ENCODE results near the gene ANXA6. TPM values are rescaled to one million over a fixed set of nuclear protein-coding genes. Genes with fewer than 3 reads are reported as not detected.

The ANXA6 gene
- total RNA-seq, 1 experiment from 2014 or later, result 98.7 TPM

DNA sequence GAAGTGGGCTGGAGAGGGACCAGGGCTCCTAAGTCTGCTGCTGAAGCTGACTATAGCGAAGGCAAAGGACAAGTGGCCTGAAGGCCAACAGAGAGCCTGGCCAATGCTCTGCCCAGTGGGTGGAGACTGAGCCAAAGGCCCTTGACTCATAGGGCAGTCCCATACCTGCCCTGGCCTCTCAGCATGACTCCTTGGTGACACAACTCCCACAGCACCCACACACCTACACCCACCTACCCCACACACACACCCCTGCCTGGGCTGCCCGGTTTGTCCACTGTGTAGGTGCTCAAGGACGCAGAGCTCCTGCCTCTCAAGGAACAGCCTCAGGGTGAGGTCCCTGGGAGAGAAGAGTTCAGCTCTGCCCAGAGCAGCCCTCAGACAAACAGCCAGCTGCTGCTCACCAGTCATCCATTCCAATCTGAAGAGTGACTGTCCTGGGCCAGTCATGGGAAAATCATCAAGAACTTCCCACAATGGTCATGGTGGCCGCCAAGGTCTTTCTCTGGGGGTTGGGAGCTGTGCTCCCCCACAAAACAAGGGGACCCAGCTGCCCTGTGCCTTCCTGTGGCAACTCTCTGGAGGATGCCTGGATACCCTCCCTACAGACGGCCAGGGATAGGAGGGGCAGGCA, 81.8 kb downstream of the ANXA6 start:
- Mint-ChIP-seq H3K4me3 (no peak overlapping the region), H3K4me1 (peaks cover 9 to 14% of the 10 kb centered on the region in 2 experiments), H3K27ac (no peak overlapping the region; a peak in 1 of 7 replicates), H3K9me3 (no peaks in the 10 kb centered on the region), H3K36me3 (ENCODE audit: insufficient read depth in 1 of 3, low read depth in 3 of 3) (no peaks in the 10 kb centered on the region; a peak in 2 of 7 replicates), H3K27me3 (ENCODE audit: low read depth) (no peaks in the 10 kb centered on the region; the same call in 1 of the 2 replicates)
- no peak overlapping the region for H4K5ac ChIP-seq (ENCODE audit: insufficient read length, low read depth, low read length)
- no peak overlapping the region for H3K4ac ChIP-seq (ENCODE audit: low read depth, low read length)
- H2BK12ac ChIP-seq (ENCODE audit: insufficient read length, low read depth, low read length), result no peak overlapping the region
- H3K23ac ChIP-seq (ENCODE audit: insufficient read length, low read depth, low read length), result no peak overlapping the region
- H2BK120ac ChIP-seq (ENCODE audit: low read depth, low read length, poor library complexity, severe bottlenecking), result no peak overlapping the region
- no peaks in the 10 kb centered on the region for H4K20me1 ChIP-seq (ENCODE audit: control insufficient read depth, insufficient read depth, insufficient read length)
- no peak overlapping the region for H2BK5ac ChIP-seq (ENCODE audit: insufficient read length, low read length)
- TF ChIP-seq, protein P1, sequence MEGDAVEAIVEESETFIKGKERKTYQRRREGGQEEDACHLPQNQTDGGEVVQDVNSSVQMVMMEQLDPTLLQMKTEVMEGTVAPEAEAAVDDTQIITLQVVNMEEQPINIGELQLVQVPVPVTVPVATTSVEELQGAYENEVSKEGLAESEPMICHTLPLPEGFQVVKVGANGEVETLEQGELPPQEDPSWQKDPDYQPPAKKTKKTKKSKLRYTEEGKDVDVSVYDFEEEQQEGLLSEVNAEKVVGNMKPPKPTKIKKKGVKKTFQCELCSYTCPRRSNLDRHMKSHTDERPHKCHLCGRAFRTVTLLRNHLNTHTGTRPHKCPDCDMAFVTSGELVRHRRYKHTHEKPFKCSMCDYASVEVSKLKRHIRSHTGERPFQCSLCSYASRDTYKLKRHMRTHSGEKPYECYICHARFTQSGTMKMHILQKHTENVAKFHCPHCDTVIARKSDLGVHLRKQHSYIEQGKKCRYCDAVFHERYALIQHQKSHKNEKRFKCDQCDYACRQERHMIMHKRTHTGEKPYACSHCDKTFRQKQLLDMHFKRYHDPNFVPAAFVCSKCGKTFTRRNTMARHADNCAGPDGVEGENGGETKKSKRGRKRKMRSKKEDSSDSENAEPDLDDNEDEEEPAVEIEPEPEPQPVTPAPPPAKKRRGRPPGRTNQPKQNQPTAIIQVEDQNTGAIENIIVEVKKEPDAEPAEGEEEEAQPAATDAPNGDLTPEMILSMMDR (conservative IDR thresholded peaks at IDR 0.05), result no peak
- H4K91ac ChIP-seq (ENCODE audit: insufficient read length, low read depth, low read length), result no peak overlapping the region
- H3K27ac ChIP-seq (ENCODE audit: insufficient read length, low read depth, low read length), result no peak overlapping the region
- no CpG with 5 or more reads among the region's 5 CpGs for WGBS (ENCODE audit: extremely low coverage, insufficient read length, low lambda C conversion rate)
- peaks cover 2% of the 10 kb centered on the region; the same call in 1 of the 2 replicates for H3K79me2 ChIP-seq (ENCODE audit: insufficient read depth, low read length)
- H3T11ph ChIP-seq (ENCODE audit: low read length), result no peak overlapping the region
- no peak overlapping the region for H3K18ac ChIP-seq (ENCODE audit: insufficient read length, low read depth, low read length)
- DNase-seq, result no peak
- no peaks in the 10 kb centered on the region for H3K9me3 ChIP-seq (ENCODE audit: control insufficient read depth, low read depth, low read length)
- H3K27me3 ChIP-seq (ENCODE audit: insufficient read depth, low read length), result no peaks in the 10 kb centered on the region
- no peaks in the 10 kb centered on the region for H3K4me1 ChIP-seq (ENCODE audit: insufficient read depth, low read length)
- H2BK15ac ChIP-seq (ENCODE audit: low read depth, low read length), result no peak overlapping the region
- no peak overlapping the region for H2AK5ac ChIP-seq (ENCODE audit: insufficient read length, low read length)
- H4K8ac ChIP-seq (replicated peaks; ENCODE audit: insufficient read length, low read depth, low read length), result no peak overlapping the region
- H3K14ac ChIP-seq (ENCODE audit: insufficient read depth, low read length), result no peak overlapping the region
- H3K23me2 ChIP-seq (ENCODE audit: insufficient read length, low read depth, low read length, poor library complexity, severe bottlenecking), result no peaks in the 10 kb centered on the region
- H3K4me2 ChIP-seq (ENCODE audit: insufficient read depth, insufficient read length, low read length), result no peak overlapping the region
- no peak overlapping the region for H3K56ac ChIP-seq (ENCODE audit: insufficient read length, low read depth, low read length)
- no peak overlapping the region for H2AFZ ChIP-seq (ENCODE audit: low read length)
- no peak overlapping the region for H2BK20ac ChIP-seq (ENCODE audit: low read depth, low read length, poor library complexity, severe bottlenecking)
- H3K9ac ChIP-seq (ENCODE audit: extremely low read depth, insufficient read length, low read length), result no peak overlapping the region
- H3K79me1 ChIP-seq (ENCODE audit: insufficient read depth, low read depth, low read length, poor library complexity, severe bottlenecking), result peaks cover 2% of the 10 kb centered on the region
